Measurements from ENCODE around the gene ZNF500.

ZNF500 gene

GRCh38 chr16:4766875-4767628, at the start of gene ZNF500:
ZNF500 (minus strand) TSS chr16:4767162; CDS start chr16:4765978, 1,184 bp downstream.
- DNase-seq (ENCODE audit: low spot score), result peak; percentile 98

GRCh38 chr16:4814542-4815173, 47.7 kb upstream of the ZNF500 start:
- no peak for DNase-seq (ENCODE audit: low spot score)

GRCh38 chr16:4814046-4814445, 47.1 kb upstream of the ZNF500 start:
- DNase-seq (ENCODE audit: low spot score), result no peak

DNA sequence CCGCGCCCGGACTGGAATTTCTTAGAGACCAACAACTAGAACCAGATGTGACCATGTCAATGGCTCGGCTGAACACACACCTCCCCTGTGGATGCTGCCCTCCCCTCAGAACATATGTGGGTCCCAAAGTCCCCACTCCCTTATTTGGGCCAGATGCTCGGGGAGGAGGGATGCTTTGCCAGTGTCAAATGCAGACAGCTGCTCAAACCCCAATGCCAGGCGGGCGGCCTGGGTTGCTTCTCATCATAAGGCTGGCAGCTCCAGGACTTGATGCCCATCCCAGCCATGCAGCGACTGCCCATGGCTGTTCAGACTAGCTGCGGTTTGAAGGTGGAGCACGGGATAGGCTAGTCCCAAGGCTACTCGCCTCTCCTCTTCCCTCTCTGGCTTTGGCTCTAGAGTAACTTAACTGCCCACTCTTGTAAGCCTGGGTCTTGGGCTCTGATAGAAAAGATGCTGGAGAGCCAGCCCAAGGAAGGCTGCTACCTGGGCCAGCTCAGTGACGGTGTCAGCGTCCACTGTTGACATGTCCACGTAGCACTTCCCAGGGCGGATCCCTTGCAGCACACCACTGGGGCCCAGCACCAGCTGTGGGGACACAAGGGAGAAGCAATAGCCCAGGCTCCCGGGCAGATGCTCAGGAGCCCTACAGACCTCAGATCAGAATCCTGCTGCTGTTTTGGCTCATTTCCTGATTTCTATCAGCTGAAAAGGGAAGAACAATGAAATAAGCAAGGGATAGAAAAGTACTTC, 46.5 kb upstream of the ZNF500 start:
- no peak for DNase-seq (ENCODE audit: low spot score)

GRCh38 chr16:4811773-4812172, 44.8 kb upstream of the ZNF500 start:
- no peak for DNase-seq (ENCODE audit: low spot score)

DNA sequence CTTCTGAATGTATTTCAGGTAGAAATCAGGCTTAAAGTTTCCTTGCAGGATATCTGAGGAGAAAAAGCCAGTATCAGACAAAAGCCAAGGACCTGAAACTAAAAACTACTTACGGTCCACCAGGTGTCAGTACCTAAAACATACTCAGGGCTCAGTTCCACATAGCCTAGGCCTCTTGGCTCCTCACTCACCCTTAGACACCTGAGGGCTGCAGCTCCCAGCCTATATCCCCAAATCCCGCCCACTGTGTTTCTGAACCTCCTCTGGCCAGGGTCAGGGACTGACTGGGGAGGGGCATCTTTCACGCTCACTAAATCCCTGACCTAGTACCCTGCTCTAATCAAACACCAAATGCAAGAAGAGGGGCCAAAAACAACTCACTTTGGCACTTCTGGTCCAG, 44.3 kb upstream of the ZNF500 start:
- DNase-seq (ENCODE audit: low spot score), result no peak

GRCh38 chr16:4806280-4806679, 39.3 kb upstream of the ZNF500 start:
- no peak for DNase-seq (ENCODE audit: low spot score)

GRCh38 chr16:4805231-4805630, 38.3 kb upstream of the ZNF500 start:
- DNase-seq (ENCODE audit: low spot score), result no peak

- DNase-seq (ENCODE audit: low spot score), result no peak
These were observed 37.2 kb upstream of the ZNF500 start for GRCh38 chr16:4803898-4804762.

DNA sequence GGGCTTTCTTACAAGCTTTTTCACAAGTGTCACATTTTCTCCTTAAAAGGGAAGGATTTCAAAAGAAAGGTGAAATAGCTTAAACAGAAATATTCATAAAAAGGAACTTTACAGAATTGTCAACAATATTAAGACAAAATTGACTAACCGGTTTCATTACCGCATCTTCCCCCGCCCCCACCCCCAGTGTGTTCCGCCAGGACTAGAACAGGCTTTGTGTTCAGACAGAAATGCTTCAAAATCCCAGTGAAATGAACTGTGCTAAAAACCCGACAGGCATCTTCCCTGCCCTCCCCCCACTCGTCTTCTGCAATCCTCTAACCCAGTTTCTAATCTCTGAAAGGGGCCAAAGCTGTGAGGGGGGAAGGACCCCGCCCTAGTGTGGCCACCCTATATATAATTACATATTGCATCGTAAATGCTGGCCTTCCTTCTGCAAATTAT, 36.5 kb upstream of the ZNF500 start:
- DNase-seq (ENCODE audit: low spot score), result no peak

- peak; percentile 100 for DNase-seq (ENCODE audit: low spot score)
These were observed 35.8 kb upstream of the ZNF500 start for GRCh38 chr16:4802659-4803287.

DNA sequence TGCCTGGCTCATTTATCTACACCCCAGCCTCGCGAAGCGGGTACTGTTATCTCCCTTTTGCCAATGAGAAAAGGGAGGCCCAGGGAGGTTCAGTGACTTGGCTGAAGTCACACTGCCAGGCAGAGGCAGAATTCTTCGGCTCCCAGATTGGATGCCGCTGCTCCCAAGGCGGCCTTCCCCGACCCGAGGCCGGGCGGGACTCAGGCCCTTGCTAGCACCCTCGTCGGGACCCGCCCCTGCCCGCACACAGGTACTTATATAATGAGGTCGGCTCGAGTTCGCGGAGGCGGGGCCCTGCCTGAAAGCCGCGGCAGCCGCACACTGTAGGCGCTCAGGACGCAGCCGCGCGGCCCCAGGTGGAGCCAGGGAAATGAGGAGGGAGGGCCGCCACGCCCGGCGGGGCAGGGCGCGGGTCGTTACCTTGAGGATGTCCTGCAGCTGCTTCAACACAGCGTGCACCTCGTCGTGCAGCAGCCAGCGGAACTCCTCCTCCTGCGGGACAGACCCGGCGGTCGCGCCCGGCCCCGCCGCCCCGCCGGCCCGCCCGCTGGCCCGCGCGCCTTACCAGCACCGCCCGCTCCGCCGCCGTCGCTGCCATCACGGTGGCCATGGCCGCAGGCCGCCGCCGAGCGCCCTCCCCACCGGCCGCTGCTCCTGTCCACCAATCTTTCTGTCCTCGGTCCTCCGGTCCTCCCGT, 35.1 kb upstream of the ZNF500 start, which contains the start of gene ROGDI:
ROGDI (minus strand) TSS at position 672 of the 697 bp plus-strand sequence; CDS start at position 610, 62 bp downstream.
- peak; percentile 66 for DNase-seq (ENCODE audit: low spot score)

- no peak for DNase-seq (ENCODE audit: low spot score)
These were observed 34.3 kb upstream of the ZNF500 start for GRCh38 chr16:4801051-4801961.

DNA sequence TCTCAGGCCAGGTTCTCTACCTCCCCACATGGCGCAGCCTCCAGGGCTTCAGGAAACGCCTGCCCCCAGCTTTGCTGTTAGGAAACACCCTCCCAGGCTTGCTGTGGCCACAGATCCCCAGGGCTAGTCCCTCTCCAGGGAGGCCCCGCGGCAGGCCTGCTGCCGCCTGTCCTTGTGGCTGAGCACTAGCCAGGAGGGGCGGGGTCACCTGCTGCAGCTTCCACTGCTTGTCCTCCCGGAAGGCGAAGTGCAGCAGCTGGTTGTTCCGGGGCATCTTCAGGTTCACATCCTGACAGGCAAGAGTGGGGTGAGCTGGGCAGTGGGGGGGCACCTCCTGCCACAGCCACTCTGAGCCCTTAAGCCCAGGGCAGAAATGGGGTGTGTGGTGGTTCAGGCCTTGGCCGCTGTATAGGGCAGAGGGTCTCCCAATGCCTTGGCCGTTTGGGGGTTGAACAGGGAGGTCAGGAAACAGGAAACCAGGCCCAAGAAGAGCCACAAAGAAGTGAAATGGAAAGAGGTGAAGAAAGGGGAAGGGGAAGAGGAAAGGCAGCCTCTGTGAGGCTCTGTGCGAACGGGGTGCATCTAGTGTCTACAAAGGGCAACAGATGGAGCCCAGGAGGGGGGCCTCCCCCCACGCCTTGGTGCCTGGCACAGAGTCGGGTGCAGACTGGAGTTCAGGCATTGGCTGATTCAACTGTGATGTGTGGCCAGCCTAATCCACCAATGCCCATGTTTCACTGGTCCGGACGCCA, 33.5 kb upstream of the ZNF500 start:
- DNase-seq (ENCODE audit: low spot score), result no peak

GRCh38 chr16:4799171-4799855, 32.4 kb upstream of the ZNF500 start:
- DNase-seq (ENCODE audit: low spot score), result no peak

DNA sequence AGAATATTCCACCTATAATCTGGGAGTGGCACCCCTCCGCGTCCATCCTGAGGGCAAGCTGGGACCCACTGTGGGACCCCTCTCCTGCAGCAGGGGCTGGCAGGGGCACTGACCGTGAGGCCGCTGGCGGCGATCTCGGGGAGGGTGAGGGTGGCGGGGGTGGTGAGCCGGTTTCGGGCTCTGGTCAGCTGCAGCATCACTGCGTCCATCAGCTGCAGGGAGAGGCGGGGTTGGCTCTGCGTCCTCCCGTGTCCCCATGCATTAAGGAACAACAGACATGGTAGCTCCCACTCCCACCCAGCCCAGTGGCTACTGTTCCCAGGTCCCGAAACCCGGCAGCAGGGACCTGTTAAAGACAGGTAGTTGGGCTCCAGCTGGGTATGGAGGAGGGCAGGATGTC, 31.5 kb upstream of the ZNF500 start:
- no peak for DNase-seq (ENCODE audit: low spot score)

- no peak for DNase-seq (ENCODE audit: low spot score)
These were observed 30.9 kb upstream of the ZNF500 start for GRCh38 chr16:4797805-4798252.

Data from GM03348 (cell line).